Adrenal gland (tissue), 5 donors: ENCODE data around the gene COQ7.

Experiments used
- POLR2A ChIP-seq, 2 donors: fragments of 450-650 bp; IDR thresholded peaks; one replicate each; pipeline ENCODE4 v1.6.1; 2017; ENCODE audit warnings: antibody characterized with exemption in 2 of 2, mild to moderate bottlenecking in 2 of 2, moderate library complexity in 1 of 2
- TF ChIP-seq, protein P1 (sequence below), 6 experiments: fragments of 450-650 bp in 4 of 6; fragments of 200-600 bp in 2 of 6; sonication (generic) in 1 of 6; IDR thresholded peaks; 1 replicate in 5 of 6; 2 replicates in 1 of 6; pipeline versions ENCODE4 v1.5.1 to v1.8.0; 2016 to 2021; ENCODE audit warnings: antibody characterized with exemption in 6 of 6, mild to moderate bottlenecking in 2 of 6, moderate library complexity in 1 of 6
- donor health status: DM: no; HTN: no; CAD: no.

DNA sequence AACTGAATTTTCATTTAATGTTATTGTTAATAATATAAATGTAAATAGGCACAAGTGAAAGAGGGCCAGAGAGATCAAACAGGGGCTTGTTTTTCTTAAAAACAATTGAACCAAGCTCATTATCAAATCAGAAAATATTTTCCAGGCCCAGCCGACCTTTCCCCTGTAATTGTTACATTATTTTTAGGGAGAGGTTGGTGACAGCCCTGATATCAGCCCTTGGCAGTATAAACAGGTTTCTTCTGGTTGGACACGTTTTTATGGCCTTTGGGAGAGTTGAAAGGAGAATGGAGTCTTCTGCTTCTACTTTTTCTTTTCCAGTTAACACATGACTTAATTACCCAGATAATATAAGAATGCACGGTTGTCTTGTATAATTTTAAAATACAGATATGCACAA is 40.0 kb upstream of the COQ7 start:
- TF ChIP-seq, protein P1, sequence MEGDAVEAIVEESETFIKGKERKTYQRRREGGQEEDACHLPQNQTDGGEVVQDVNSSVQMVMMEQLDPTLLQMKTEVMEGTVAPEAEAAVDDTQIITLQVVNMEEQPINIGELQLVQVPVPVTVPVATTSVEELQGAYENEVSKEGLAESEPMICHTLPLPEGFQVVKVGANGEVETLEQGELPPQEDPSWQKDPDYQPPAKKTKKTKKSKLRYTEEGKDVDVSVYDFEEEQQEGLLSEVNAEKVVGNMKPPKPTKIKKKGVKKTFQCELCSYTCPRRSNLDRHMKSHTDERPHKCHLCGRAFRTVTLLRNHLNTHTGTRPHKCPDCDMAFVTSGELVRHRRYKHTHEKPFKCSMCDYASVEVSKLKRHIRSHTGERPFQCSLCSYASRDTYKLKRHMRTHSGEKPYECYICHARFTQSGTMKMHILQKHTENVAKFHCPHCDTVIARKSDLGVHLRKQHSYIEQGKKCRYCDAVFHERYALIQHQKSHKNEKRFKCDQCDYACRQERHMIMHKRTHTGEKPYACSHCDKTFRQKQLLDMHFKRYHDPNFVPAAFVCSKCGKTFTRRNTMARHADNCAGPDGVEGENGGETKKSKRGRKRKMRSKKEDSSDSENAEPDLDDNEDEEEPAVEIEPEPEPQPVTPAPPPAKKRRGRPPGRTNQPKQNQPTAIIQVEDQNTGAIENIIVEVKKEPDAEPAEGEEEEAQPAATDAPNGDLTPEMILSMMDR (IDR thresholded peaks at IDR 0.05), result no peak
- TF ChIP-seq POLR2A (IDR thresholded peaks at IDR 0.05), result no peak
